Muscle of arm (tissue), 12 donors: ENCODE results near the gene NUDT2. TPM values are rescaled to one million over a fixed set of nuclear protein-coding genes. Genes with fewer than 3 reads are reported as not detected.
A peak's percentile ranks its signal among the peaks of the same experiment; 100 is the strongest.
"Not testable (repeated sequence)": the region's sequence is repeated elsewhere in the genome, so short reads cannot be mapped to it uniquely, and the experiment has no call there.

Experiments used
- DNase-seq: peaks from one replicate; pipeline ENCODE4 v3.0.0-alpha.2; 2013
- polyA plus RNA-seq, 12 donors: library from polyadenylated mRNA; unstranded; fragments of 120-200 nt; gene quantifications; one replicate each; pipeline ENCODE4 v1.2.1, GENCODE V29; 2013; ENCODE audit not compliant: insufficient read length in 12 of 12

NUDT2 gene
- polyA plus RNA-seq, 12 donors = 18.8 to 31.7 (median 26.0) TPM; not detected in 1

- not testable (repeated sequence) for DNase-seq
Observed at GRCh38 chr9:34368796-34369195, 39.4 kb downstream of the NUDT2 start.

DNA sequence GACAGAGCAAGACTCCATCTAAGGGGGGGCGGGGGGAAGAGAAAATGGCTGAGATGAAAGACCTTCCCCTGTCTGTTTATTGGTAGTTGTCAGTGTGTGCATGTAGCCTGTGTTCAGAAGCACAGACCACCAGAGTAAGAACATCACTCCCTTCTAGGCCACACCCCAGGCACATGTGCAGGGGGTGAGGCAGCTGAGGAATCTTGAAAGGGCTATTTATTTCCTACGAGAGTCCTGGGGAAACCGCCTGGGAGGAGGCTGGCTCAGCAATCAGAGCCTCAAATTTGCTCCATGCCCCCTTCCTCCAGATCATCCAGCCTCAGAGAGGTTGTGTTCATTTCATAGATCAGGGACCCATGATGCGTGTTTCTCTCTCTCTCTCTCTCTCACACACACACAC lies 40.3 kb downstream of the NUDT2 start:
- no peak for DNase-seq

DNA sequence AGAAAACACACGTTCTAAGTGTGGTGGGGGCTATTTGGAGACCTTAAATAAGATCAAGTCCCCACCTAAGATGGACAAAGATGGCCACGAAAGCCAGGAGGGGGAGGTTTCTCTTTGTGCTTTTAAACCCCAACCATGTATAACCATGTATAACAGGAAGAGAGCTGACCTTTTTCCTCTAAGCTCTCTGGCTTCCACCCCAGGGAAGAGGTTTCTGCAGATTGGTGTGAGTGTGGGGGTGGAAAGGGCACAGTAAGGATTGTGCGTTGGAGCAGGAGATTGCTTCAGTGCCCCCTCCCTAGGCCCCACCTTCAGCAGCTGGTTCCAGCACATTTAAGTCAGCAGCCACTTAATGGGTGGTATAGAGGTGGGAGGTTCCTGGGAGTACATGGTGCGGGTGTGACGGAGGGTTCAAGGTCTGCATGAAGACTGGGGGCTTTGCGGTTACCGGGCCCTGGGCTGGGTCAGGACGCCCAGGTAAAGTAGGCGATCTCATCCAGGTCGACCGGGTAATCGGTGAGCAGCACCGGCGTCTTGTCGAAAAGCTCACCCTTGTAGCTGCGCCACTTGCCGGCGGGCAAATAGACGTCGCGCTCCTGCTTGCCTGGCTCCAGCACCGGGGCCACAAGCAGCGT lies 41.1 kb downstream of the NUDT2 start:
- no peak for DNase-seq

DNA sequence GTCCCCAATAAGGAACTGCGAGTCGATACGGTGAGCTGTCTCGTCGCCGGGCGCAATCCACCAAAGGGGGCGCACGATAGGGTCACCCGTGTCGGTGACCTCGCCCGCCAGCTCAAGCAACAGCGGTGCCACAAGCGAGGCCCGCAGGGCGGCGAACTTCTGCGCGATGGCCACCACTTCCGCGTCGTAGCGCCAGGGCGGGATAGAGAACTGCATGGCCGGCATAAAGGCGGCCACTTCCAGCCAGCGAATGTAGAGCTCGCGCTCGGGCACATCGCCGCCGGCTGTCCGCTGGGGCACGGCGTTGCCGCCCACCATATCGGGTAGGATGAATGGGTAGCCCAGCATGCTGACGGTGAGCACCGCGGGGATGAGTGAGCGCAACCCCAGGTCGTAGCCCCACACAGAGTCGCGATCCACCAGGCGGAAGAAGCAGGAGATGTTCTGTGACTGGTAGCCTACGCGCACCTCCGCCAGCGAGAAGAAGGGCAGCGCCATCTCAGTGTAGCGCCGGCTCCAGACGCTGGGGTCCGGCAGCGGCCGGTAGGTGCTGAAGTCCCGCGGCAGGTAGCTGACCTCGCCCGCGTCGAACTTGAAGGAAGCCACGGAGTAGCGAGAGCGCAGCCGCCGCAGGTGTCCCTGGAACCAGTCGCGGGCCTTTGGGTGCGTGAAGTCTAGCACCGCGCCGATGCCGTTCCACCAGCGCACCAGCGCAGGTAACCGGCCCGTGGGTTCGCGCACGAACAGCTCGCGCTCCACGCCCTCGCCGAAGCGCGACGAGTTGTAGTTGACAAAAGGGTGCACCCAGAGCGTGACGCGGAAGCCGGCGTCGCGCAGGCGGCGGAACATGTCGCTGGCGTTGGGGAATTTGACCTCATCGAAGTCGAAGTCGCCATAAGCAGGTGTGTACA lies 41.9 kb downstream of the NUDT2 start:
- no peak for DNase-seq

GRCh38 chr9:34371886-34372466 lies 42.6 kb downstream of the NUDT2 start:
- DNase-seq = no peak

- DNase-seq = no peak
Observed at GRCh38 chr9:34372467-34373011, 43.2 kb downstream of the NUDT2 start.

DNA sequence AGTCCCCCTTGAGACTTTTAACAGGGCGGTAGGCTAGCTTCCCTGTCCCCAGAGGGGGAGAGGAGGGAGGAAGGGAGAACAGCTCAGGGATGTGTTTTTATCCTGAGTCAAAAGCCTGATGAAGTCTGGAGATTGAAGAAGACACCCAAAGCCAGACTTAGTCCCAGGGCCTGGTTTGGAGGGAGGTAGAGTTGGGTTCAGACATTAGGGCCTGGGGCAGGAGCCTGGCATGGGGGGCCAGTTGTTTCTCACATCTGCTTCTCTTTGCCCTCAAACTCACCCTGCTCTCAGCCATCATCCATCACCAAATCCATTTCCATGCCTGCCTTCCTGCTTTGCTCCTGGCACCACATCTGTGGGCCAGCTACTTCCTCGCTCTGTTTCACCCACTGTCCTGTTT lies 44.4 kb downstream of the NUDT2 start:
- no peak for DNase-seq

GRCh38 chr9:34374339-34374738 lies 45.0 kb downstream of the NUDT2 start:
- no peak for DNase-seq

DNA sequence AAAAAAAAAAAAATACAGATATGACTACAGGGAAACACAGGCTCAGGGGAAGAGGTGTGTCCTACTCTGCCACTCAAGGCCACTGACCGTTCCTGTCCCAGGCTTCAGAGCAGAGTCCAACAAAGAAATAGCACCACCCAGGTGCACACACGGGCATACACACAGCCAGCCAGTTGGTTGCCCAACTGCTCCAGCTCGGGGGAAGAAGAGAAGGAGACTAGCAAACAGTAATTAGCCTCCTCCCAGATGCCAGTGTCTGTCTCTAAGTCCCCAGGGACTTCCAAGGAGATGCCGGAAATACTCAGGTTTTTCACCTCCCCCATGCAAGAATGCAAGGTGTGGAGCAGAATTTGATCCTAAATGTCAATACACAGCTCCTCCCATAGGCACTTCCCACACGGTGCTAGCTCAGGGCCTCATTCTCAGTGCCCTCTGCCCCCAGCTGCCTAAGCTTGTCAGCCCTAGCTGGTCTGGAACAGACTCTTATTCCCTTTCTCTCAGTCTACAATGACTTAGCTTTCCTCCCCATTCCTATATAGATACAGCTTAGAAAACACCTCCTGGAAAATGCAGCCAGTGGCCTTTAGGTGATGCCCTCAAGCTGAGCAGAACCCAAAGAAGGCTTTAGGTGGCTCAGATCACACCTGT lies 45.7 kb downstream of the NUDT2 start:
- no peak for DNase-seq

- DNase-seq = no peak
Observed at GRCh38 chr9:34375901-34376595, 46.7 kb downstream of the NUDT2 start.

DNA sequence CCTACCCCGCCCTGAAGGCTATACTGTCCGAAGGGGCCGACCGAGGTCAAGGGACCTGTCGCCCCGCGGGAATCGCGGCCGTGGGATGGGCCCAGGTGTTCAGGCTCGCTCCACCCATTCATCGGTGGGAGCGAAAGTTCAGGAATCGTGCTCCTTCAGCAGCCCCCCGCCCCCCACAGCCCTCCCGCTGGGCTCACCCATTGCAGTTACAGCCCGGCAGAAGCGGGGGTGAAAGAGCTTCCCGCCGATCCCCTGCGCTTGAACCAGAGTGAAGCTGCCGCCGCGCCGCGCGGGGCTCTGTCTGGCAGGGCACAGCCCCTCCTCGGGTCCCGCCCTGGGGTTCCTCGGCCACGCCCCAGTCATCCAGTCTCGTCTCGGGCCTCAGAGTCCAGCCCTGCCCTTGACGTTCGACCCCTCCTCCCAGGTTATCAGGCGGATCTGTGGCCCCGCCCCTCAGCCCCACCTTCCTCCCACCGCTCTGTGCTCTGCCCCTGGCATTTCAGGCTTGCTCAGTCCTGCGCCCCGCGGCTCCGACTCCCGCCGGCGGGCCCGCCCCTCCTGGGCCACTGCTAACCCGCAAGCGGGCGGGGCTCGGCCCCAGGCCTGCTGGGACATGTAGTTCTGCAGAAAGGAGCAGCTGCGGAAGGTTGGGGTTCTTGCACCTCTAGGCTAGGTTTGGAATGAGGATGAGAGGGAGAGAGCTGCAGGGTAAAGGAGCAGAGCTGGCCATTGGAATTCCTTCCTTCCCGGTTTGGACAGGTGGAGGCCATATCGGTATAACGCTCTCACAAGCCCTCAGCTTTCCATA lies 47.4 kb downstream of the NUDT2 start, which contains the start of gene MYORG:
TSS of gene MYORG (minus strand) at position 303 of the 808 bp plus-strand sequence. CDS start 3,955 bp downstream, outside the sequence.
- peak; percentile 78 for DNase-seq

GRCh38 chr9:34377404-34377746 lies 48.0 kb downstream of the NUDT2 start:
- DNase-seq = no peak

DNA sequence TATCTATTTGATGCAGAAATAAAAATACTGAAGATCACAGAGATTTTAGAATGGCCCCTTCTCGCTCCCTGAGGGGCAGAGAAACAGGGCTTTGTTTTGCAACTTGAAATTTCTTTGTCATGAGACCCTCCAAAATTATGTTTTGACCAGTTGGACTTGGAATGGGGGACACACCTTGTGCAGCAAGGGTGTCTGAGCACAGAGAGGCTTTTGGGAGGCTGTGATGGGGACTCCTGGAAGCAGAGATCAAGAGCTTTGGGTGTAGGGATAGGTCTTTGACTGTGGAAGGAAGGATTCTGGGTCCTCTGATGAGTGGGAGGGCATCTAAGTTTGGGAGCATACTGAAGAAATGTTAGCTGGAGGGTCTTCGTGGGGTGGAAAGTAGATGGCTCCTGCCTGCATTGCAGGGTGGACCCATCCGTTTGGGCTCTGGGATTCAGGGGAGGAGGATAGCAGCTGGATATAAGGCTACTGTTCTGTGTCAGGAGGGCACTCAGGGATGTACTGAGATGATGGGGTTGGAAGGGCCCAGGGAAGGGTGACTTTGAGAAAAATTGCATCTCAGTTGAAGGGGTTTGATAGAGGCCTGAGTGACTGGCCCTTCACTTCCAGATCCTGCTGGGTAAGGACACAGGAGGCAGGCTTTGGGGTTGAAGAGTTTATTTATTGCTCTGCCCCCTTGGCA lies 49.1 kb downstream of the NUDT2 start:
- no peak for DNase-seq

DNA sequence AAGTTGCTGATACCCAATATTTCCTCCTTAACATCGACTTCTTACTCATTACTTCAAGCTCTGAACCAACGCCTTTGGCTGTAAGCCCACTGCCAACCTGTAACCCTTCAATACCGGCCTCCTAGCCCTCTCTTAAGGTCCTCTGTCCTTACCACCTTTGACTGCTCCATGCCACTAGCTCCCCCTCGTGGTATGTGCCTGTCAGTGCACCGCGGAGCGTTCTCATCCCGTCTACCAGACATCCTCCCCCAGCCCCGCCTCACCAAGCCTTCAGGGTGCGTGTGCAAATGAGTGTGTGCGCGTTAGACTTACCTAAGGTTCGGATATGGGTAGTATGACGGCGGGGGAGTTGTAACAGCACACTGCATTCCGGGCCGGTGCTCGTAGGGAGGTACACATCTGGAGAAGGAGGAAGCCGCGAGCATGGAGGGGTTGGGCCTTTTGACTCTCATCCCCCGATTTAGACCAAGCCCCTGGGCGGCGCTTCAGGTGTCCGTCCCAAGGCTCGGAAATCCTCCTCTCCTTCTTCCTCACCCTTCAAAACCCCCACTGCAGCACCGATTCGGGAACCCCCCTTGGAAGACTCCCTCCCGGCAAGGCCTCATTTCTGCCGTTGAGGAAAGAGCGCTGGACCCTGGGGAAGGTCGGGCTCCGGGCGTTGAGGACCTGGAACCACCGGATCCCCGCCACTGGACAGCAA lies 50.1 kb downstream of the NUDT2 start:
- DNase-seq = peak; percentile 90

- no peak for DNase-seq
Observed at GRCh38 chr9:34380034-34380510, 50.7 kb downstream of the NUDT2 start.

DNA sequence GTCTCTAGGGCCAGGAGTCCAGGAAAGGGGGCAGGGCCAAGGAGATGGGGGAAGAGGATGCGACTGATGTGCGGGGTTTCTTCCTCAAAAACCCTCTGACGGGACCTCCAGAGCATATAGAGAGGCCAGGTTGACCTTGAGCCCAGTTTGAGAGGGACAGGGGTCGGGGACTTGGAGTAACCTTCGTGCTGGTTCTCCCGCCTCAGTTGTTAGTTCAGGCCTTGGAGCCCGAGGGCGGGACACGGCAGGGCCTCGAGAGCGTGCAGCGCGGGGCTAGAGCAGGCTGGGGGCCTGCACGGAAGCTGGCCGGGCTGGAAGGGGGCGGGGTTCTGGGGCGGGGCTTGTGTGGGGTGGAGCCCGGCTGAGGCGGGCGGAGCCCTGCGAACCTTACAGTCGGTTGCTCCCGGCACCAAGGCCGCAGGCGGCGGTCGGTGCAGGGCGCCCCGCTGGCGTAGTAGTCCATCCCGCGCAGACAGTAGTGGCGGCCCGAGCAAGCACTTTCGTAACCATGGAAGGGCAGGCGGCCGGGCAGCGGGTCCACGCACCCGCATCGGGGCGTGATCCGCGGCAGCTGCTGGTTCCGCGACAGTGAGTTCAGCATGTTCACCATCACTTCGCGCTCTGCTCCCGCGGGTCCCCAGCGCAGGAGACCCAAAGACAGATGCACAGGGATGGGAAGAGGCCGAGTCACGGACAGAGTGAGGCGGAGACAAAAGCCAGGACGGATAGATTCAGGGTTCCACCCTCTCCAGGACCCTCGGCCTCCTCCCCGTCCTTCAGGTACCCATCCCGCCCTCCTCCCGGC lies 51.3 kb downstream of the NUDT2 start:
- DNase-seq = peak; percentile 72

- DNase-seq = no peak
Observed at GRCh38 chr9:34381323-34381722, 52.0 kb downstream of the NUDT2 start.

DNA sequence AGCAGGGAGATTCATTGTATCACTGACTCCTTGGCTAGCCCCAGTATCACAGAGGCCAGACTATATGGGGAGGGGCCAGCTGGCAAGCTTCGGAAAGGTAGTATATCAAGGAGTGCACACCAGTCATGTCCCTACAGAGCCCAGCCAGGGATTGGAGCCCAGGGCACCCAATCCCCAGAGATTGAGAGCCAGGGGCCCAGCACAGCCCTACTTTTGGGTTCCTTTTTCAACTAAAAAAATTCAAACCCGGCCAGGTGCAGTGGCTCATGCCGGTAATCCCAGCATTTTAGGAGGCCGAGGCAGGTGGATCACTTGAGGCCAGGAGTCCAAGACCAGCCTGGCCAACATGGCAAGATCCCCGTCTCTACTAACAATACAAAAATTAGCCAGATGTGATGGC lies 52.7 kb downstream of the NUDT2 start:
- no peak for DNase-seq
